K562 (cell line): ENCODE measurements around the gene MSTO1. TPM values are rescaled to one million over a fixed set of nuclear protein-coding genes. Genes with fewer than 3 reads are reported as not detected.

ENCODE experiments used
- AFF1 ChIP-seq, 2 experiments: fragments of 450-650 bp; IDR thresholded peaks; 2 replicates each; pipeline ENCODE4 v1.6.1; 2018; ENCODE audit warnings: mild to moderate bottlenecking in 2 of 2, low read depth in 1 of 2; ENCODE audit not compliant: partially characterized antibody in 2 of 2
- CCNT2 ChIP-seq: IDR thresholded peaks from 2 replicates; pipeline ENCODE4 v1.6.1; 2011; ENCODE audit warnings: borderline replicate concordance, low read depth, mild to moderate bottlenecking, moderate library complexity, mixed read lengths, low read length; ENCODE audit not compliant: insufficient read length; ENCODE audit errors: extremely low read depth
- HLTF ChIP-seq: fragments of 450-650 bp; IDR thresholded peaks from 2 replicates; pipeline ENCODE4 v1.6.1; 2016
- MAX ChIP-seq: sonication (generic); formaldehyde crosslinking; IDR thresholded peaks from 2 replicates; pipeline ENCODE4 v1.9.0; 2022; ENCODE audit warnings: mild to moderate bottlenecking, missing genetic modification reagents
- NFRKB ChIP-seq: fragments of 450-650 bp; IDR thresholded peaks from 2 replicates; pipeline ENCODE4 v1.6.1; 2016; ENCODE audit warnings: low read depth
- POLR2A ChIP-seq: fragments of 450-650 bp; conservative IDR thresholded peaks from 2 replicates; pipeline ENCODE4 v1.6.1; 2016
- POLR2G ChIP-seq: fragments of 200-400 bp; formaldehyde crosslinking; IDR thresholded peaks from 2 replicates; pipeline ENCODE4 v1.6.1; 2017; ENCODE audit warnings: low read depth, mild to moderate bottlenecking, antibody characterized with exemption, low read length, moderate library complexity
- YY1 ChIP-seq, 3 experiments: IDR thresholded peaks; 2 replicates each; pipeline ENCODE4 v1.6.1; 2011; ENCODE audit warnings: low read length in 2 of 3, mild to moderate bottlenecking in 2 of 3, moderate library complexity in 2 of 3, borderline replicate concordance in 1 of 3, control low read depth in 1 of 3, low read depth in 1 of 3; ENCODE audit not compliant: insufficient read depth in 3 of 3, insufficient replicate concordance in 2 of 3, control insufficient read depth in 1 of 3, insufficient read length in 1 of 3; ENCODE audit errors: extremely low read depth in 1 of 3
- ZBTB49 ChIP-seq: sonication (generic); formaldehyde crosslinking; IDR thresholded peaks from 2 replicates; pipeline ENCODE4 v1.8.0; 2022; ENCODE audit warnings: missing genetic modification reagents, mild to moderate bottlenecking, borderline replicate concordance
- polyA plus RNA-seq, 8 experiments: library from polyadenylated mRNA; depleted of rRNA in 4 of 8; stranded (reverse) in 5 of 8; unstranded in 3 of 8; fragments of >200 nt; fragmentation: Nextera tagmentation in 2 of 8; fragmentation: Illumina TruSeq in 1 of 8; extraction: Ambion mirVana in 2 of 8; extraction: Trizol in 1 of 8; gene quantifications; 2 replicates each; pipeline versions ENCODE4 v1.2.1 to v1.2.3, GENCODE V29; 2011 to 2014; ENCODE audit warnings: inconsistent platforms in 1 of 8, missing spikeins in 1 of 8
- total RNA-seq, 7 experiments: library from RNA; depleted of rRNA in 6 of 7; stranded (reverse); fragments of >200 nt in 6 of 7; fragmentation: Illumina TruSeq in 2 of 7; extraction: Trizol in 2 of 7; gene quantifications; 2 replicates each; pipeline versions ENCODE4 v1.2.1 to v1.2.3, GENCODE V29; 2011 to 2021; ENCODE audit warnings: low replicate concordance in 1 of 7
- TF ChIP-seq, protein P1 (sequence below): fragments of 450-650 bp; IDR thresholded peaks from 2 replicates; pipeline ENCODE4 v1.6.1; 2016; ENCODE audit warnings: borderline replicate concordance

Gene MSTO1
- total and polyA plus RNA-seq, 9 of the 15 experiments (the other 6 are each of a cell fraction or from before 2014, with no cell fraction given) = 18.8 to 71.1 (median 47.3) TPM

DNA sequence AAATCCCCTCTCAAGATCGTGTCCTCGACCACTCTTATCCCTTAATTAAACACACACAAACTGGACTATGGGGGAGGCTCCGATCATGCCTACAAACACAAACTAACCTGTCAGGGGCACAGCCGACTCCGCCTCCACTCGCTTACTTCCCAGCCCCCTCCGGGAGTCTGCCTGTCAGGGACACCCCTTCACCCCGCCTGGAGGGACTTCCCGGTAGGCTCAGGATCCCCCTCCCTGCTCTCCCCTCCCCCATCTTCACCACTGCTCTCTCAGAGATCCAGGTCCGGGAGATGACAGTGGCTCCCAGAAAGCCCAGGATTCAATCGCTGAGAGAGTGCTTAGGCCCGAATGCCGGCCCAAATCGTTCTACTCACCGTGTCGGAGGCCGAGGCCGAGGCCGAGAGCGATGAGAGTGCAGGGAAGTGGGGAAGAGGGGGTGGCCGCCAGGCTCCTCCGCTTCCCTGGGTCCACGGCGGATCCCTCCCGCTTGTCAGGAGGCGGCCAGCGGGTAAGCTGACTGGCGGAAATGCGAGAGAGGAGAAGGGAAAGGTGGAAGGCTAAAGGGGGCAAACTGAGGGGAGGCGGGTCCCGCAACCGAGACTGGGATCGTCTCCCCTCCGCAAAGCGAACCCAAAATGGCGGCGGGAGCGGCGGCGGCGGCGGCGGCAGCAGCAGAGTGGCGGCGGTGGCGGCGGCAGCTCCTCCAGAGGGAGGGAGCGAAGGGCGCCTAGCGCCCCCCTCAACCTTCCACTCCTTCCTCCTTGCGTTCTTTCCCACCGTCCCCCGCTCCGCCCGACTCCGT, 48.0 kb upstream of the MSTO1 start (continued):
- TF ChIP-seq MAX (CRISPR knock-in tag) (0 out of 2 replicates have a peak, but pooled peaks have one; percentile 9), POLR2A (peak; percentile 10; the same call in 1 of the 2 replicates), CCNT2 (peak; percentile 19), YY1 (IDR thresholded peaks at IDR 0.05; ENCODE audit: borderline replicate concordance in 1 of 3, control insufficient read depth in 1 of 3, extremely low read depth in 1 of 3, insufficient read depth in 3 of 3, insufficient read length in 1 of 3, insufficient replicate concordance in 2 of 3, low read depth in 1 of 3, low read length in 2 of 3) (peak; percentile 75 to 94 (median 92)), ZBTB49 (CRISPR knock-in tag) (0 out of 2 replicates have a peak, but pooled peaks have one; percentile 36), NFRKB (peak; percentile 76), HLTF (0 out of 2 replicates have a peak, but pooled peaks have one; percentile 22), AFF1 (IDR thresholded peaks at IDR 0.05; ENCODE audit: low read depth in 1 of 2, partially characterized antibody in 2 of 2) (peak in 1 of 2 experiments; percentile 26), POLR2G (peak; percentile 13; the same call in 1 of the 2 replicates)
- TF ChIP-seq, protein P1, sequence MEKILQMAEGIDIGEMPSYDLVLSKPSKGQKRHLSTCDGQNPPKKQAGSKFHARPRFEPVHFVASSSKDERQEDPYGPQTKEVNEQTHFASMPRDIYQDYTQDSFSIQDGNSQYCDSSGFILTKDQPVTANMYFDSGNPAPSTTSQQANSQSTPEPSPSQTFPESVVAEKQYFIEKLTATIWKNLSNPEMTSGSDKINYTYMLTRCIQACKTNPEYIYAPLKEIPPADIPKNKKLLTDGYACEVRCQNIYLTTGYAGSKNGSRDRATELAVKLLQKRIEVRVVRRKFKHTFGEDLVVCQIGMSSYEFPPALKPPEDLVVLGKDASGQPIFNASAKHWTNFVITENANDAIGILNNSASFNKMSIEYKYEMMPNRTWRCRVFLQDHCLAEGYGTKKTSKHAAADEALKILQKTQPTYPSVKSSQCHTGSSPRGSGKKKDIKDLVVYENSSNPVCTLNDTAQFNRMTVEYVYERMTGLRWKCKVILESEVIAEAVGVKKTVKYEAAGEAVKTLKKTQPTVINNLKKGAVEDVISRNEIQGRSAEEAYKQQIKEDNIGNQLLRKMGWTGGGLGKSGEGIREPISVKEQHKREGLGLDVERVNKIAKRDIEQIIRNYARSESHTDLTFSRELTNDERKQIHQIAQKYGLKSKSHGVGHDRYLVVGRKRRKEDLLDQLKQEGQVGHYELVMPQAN = 0 out of 2 replicates have a peak, but pooled peaks have one; percentile 27
